GM18499 (cell line): ENCODE data around the gene UTS2R.
"Not testable (repeated sequence)": the region's sequence is repeated elsewhere in the genome, so short reads cannot be mapped to it uniquely, and the experiment has no call there.

ENCODE experiments used
- ATAC-seq: cut with Tn5 transposase; IDR thresholded peaks from one replicate; pipeline ENCODE4 v1.9.1; 2021; ENCODE audit warnings: moderate number of reproducible peaks; ENCODE audit not compliant: insufficient read depth, unreplicated experiment

UTS2R gene

DNA sequence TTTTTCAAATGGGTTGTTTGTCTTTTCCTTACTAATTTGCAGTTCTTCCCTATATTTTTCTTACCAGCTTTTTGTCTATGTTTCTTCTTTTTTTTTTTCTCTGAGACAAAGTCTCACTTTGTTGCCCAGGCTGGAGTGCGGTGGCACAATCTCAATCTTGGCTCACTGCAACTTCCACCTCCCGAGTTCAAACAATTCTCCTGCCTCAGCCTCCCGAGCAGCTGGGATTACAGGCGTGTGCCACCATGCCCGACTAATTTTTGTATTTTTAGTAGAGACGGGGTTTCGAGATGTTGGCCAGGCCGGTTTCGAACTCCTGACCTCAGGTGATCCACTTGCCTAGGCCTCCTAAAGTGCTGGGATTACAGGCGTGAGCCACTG is 1.5 kb downstream of the UTS2R start:
- ATAC-seq = not testable (repeated sequence)

DNA sequence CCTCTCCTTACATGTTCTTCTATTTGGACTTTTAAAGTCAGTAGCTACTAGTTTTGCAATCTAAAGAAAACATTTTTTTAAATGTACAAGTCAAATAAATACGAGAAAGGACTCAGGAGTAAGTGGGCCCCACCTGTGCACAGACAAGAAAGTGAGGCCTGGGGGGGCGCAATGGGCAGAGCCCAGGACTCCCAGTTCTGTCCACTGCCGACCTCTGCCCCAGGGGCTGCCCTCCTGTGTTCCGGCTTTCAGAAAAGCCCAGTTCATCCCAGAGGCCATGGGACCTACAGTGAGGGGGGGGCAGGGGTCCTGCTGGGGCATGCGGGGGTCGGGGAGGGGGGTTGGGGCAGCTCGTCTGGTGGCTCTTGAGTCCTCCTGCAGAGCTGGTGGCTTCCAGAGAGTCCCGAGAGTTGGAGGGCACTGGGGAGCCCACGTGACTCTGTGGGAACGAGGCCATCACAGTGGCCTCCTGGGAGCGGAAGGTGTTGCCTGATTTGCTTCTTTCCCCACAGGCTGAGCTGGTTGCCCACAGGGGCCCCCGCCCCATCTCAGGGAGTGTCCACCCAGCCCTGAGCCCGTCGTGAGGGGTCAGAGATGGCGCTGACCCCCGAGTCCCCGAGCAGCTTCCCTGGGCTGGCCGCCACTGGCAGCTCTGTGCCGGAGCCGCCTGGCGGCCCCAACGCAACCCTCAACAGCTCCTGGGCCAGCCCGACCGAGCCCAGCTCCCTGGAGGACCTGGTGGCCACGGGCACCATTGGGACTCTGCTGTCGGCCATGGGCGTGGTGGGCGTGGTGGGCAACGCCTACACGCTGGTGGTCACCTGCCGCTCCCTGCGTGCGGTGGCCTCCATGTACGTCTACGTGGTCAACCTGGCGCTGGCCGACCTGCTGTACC is 2.4 kb downstream of the UTS2R start:
- ATAC-seq = no peak

DNA sequence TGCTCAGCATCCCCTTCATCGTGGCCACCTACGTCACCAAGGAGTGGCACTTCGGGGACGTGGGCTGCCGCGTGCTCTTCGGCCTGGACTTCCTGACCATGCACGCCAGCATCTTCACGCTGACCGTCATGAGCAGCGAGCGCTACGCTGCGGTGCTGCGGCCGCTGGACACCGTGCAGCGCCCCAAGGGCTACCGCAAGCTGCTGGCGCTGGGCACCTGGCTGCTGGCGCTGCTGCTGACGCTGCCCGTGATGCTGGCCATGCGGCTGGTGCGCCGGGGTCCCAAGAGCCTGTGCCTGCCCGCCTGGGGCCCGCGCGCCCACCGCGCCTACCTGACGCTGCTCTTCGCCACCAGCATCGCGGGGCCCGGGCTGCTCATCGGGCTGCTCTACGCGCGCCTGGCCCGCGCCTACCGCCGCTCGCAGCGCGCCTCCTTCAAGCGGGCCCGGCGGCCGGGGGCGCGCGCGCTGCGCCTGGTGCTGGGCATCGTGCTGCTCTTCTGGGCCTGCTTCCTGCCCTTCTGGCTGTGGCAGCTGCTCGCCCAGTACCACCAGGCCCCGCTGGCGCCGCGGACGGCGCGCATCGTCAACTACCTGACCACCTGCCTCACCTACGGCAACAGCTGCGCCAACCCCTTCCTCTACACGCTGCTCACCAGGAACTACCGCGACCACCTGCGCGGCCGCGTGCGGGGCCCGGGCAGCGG is 3.2 kb downstream of the UTS2R start:
- no peak for ATAC-seq

DNA sequence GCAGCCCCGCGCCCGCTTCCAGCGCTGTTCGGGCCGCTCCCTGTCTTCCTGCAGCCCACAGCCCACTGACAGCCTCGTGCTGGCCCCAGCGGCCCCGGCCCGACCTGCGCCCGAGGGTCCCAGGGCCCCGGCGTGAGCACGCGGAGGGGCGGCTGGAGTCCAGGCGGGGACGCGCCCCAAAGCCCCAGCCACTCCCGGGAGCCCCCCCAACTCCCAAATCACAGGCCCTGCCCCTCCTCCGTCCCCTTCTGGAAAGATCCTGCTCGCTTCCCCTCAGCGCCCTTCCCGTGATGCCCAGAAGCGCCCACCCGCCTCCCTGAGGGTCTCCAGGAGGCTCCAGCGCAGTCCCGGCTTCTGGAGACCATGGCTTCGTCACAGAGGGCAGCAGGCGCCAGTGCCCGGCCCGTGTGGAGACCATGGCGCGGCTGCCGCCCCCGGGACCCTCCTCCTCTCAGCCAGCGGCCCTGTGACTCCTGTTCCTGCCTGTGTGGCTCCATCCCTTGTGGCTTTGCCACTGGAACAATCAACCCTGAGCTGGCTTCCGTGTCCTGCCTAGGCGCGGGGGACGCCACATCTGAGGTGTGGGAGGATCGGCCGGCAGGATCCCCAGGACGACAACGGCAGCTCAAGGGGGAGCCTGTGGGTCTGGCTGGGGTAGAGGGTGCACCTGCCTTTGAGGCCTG is 3.9 kb downstream of the UTS2R start:
- ATAC-seq = no peak

DNA sequence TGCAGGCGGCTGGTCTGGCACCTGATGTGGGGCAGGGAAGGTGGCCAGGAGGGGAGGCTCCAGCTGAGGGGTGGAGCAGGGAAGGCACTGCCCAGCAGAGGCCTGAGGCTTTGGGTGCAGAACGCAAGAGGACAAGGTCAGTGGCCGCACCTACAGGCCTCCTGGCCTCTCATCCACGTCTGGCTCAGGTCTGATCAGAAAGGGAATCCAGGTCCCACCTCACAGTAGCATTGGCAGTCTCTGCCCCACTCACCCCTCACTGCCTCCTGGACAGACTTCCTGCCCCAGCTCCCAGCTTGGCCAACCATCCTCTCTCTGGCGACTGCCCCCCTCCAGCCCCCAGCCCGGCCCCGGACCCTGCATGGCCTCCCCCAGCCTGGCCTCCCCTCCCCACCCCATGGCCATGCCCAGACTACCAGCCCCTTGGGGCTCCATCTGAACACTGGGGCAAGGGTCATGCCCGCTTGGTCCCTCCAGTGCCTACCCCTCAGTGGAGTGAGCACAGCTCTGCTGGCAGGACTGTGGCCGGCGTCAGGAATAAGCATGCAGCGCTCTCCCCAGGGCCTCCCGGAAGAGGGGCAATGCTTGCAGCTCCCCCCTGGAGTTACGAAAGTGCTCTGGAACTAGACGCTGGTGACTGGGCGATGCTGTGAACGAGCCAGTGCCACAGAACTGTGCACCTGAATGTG is 4.6 kb downstream of the UTS2R start:
- no peak for ATAC-seq

- not testable (repeated sequence) for ATAC-seq
Observed at GRCh38 chr17:82377294-82377693, 5.7 kb downstream of the UTS2R start.

GRCh38 chr17:82377924-82378740 is 6.6 kb downstream of the UTS2R start:
- ATAC-seq = no peak

GRCh38 chr17:82378741-82379021 is 7.1 kb downstream of the UTS2R start:
- ATAC-seq = no peak

- ATAC-seq = no peak
Observed at GRCh38 chr17:82380860-82381702, 9.5 kb downstream of the UTS2R start.

- not testable (repeated sequence) for ATAC-seq
Observed at GRCh38 chr17:82381703-82382009, 10.1 kb downstream of the UTS2R start.

- not testable (repeated sequence) for ATAC-seq
Observed at GRCh38 chr17:82382220-82382932, 10.8 kb downstream of the UTS2R start.

- no peak for ATAC-seq
Observed at GRCh38 chr17:82382933-82383255, 11.3 kb downstream of the UTS2R start.

DNA sequence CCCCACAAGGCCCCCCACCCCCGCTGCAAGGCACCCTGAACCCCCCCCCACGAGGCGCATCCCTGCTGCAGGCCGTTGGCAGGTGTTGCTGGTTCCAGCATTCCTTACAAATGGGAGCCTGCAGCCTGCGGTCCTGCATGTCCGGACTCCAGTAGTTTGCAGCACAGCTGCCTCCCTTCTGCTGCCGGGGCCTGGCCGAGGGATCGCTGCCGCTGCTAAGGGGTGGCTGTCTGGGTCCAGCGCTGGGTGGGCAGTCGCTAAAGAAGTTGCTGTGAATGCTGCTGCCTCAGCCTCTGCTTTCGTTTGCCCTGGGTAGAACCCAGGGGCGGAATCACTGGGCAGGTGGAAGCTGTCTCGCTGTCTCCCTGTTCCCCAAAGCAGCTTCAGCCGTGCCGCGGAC is 11.8 kb downstream of the UTS2R start:
- no peak for ATAC-seq

DNA sequence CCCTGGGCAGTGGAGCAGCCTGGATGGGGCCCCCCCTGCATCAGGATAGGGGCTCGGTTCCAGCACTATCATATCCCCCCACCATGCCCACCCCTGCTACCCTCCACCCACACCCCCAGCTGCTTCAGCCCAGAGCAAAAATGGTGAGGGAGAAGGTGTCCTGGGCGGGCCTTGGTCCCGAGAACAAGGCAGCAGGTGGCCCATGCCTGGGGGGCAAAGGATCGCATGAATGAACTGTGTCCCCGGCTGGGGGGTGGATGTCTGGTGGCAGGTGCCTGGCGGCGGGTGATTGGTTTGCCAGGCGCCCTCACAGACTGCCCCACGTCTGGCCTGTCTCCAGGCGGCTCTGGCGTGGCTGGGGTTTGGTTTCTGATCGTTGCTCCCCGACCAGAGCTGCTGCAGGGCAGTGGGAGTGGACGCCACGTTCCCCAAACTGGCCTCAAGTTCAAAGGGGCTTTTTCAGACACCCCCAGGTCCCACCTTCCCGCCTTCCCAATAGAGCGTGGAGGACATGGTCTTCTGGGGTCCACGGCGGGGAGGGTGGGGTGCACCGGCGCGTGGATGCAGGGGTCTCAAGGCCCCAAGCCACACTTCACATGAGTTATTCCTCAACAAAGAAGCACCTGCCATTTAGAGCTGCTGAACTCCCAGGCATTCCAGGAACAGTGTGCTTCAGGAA is 12.6 kb downstream of the UTS2R start:
- no peak for ATAC-seq

GRCh38 chr17:82384730-82385481 is 13.3 kb downstream of the UTS2R start:
- no peak for ATAC-seq

- no peak for ATAC-seq
Observed at GRCh38 chr17:82385559-82386254, 14.1 kb downstream of the UTS2R start.

DNA sequence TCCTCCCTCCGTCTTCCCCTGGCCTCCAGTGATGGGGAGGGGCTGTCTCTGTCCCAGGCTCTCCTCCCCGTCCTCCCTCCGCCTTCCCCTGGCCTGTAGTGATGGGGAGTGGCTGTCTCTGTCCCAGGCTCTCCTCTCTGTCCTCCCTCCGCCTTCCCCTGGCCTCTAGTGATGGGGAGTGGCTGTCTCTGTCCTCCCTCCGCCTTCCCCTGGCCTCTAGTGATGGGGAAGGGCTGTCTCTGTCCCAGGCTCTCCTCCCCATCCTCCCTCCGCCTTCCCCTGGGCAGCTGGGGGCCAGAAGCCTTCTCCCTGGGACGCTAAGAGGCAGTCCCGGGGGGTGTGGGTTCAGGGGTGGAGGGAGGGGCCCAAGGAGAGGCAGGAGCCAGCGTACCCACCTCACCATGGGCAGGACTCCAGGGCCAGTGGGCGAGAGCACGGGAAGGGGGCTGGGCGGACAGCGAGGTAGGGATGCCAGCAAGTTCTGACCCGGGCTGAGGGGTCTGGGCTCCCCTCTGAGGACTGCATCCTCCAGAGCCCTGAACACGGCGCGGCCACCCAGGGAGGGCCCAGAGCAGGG is 14.8 kb downstream of the UTS2R start:
- no peak for ATAC-seq
